Stimulated activated naive CD8-positive, alpha-beta T cell treated with anti-CD3 and anti-CD28 coated beads, Interleukin-15, Interleukin-2, amounts not matched to agents 100 ng/mL and 50 ng/mL, for 24 hours (primary cell): ENCODE measurements around the gene FRMD1.

Source experiments
- H3K27ac Mint-ChIP-seq: one replicate; pipeline ENCODE4 v1.8.0; 2021; ENCODE audit warnings: mild to moderate bottlenecking, mixed read lengths
- H3K27me3 Mint-ChIP-seq: one replicate; pipeline ENCODE4 v1.8.0; 2021; ENCODE audit warnings: mixed read lengths
- H3K36me3 Mint-ChIP-seq: one replicate; pipeline ENCODE4 v1.8.0; 2021; ENCODE audit warnings: low read depth, mixed read lengths
- H3K4me1 Mint-ChIP-seq: one replicate; pipeline ENCODE4 v1.8.0; 2021; ENCODE audit warnings: low read depth, mixed read lengths
- H3K4me3 Mint-ChIP-seq: one replicate; pipeline ENCODE4 v1.8.0; 2021; ENCODE audit warnings: mild to moderate bottlenecking, mixed read lengths
- H3K9me3 Mint-ChIP-seq: one replicate; pipeline ENCODE4 v1.8.0; 2021; ENCODE audit warnings: mixed read lengths

FRMD1 gene

DNA sequence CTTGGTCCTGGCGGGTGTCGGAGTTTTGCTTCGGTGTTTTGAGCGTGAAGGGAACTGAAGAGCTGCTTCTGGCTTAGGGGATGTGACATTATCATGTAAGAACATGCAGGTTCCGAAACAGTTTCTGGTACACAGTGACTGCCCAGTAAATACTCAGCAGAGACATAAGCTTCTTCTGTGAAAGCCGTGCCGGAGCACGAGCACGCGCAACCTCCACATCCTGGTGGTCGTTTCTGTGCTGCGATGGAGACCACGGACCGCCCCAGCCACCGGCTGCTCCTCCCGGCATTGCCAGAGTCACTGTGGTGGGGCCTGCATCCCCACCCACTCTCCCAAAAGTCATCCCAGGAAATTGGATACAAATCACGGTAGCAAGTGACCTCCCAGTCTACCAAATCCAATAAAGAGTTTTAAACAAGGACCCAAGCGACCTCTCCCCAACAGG lies 62.8 kb downstream of the FRMD1 start:
- no peak overlapping the region for H3K4me3 Mint-ChIP-seq
- H3K27me3 Mint-ChIP-seq = peaks cover 3% of the 10 kb centered on the region
- H3K9me3 Mint-ChIP-seq = peaks cover 22% of the 10 kb centered on the region
- no peak overlapping the region for H3K27ac Mint-ChIP-seq
- no peaks in the 10 kb centered on the region for H3K36me3 Mint-ChIP-seq
- H3K4me1 Mint-ChIP-seq = no peaks in the 10 kb centered on the region

- Mint-ChIP-seq H3K27me3 (peaks cover 3% of the 10 kb centered on the region), H3K27ac (no peak overlapping the region), H3K4me3 (no peak overlapping the region), H3K4me1 (no peaks in the 10 kb centered on the region), H3K36me3 (no peaks in the 10 kb centered on the region), H3K9me3 (peaks cover 28% of the 10 kb centered on the region)
These were observed 63.4 kb downstream of the FRMD1 start for GRCh38 chr6:168015482-168016175.

GRCh38 chr6:168015009-168015408 lies 64.0 kb downstream of the FRMD1 start:
- Mint-ChIP-seq H3K27me3 (peaks cover 3% of the 10 kb centered on the region), H3K36me3 (no peaks in the 10 kb centered on the region), H3K4me1 (no peaks in the 10 kb centered on the region), H3K27ac (no peak overlapping the region), H3K9me3 (peaks cover 31% of the 10 kb centered on the region), H3K4me3 (no peak overlapping the region)

- Mint-ChIP-seq H3K9me3 (peaks cover 35% of the 10 kb centered on the region), H3K27ac (no peak overlapping the region)
These were observed 64.6 kb downstream of the FRMD1 start for GRCh38 chr6:168014428-168014827.

GRCh38 chr6:168013250-168013915 lies 65.6 kb downstream of the FRMD1 start:
- Mint-ChIP-seq H3K9me3 (peaks cover 31% of the 10 kb centered on the region), H3K27me3 (peaks cover 3% of the 10 kb centered on the region), H3K4me1 (no peaks in the 10 kb centered on the region), H3K27ac (no peak overlapping the region), H3K36me3 (no peaks in the 10 kb centered on the region), H3K4me3 (no peak overlapping the region)

More at GRCh38 chr6:168014428-168014827, 64.6 kb downstream of the FRMD1 start:
- H3K27me3 Mint-ChIP-seq = peaks cover 3% of the 10 kb centered on the region
- no peaks in the 10 kb centered on the region for H3K36me3 Mint-ChIP-seq
- H3K4me3 Mint-ChIP-seq = no peak overlapping the region
- no peaks in the 10 kb centered on the region for H3K4me1 Mint-ChIP-seq

- H3K36me3 Mint-ChIP-seq = no peaks in the 10 kb centered on the region
- H3K27ac Mint-ChIP-seq = no peak overlapping the region
- no peak overlapping the region for H3K4me3 Mint-ChIP-seq
These were observed 66.4 kb downstream of the FRMD1 start for GRCh38 chr6:168012431-168013249.

DNA sequence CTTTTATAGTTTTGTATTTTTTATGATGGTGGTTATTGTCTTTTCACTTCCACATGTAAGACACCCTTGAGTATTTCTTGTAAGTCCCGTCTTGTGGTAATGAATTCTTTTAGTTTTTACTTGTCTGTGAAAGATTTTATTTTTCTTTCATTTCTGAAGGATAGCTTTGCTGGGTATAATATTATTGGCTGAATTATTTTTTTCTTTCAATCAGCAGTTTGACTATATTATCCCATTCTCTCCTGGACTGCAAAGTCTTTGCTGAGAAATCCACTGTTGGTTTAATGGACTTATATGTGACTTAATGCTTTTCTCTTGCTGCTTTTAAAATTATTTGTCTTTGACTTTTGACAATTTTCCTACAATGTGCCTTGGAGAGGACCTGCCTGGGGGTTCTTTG lies 67.7 kb downstream of the FRMD1 start:
- no peaks in the 10 kb centered on the region for H3K36me3 Mint-ChIP-seq
- no peak overlapping the region for H3K4me3 Mint-ChIP-seq
- H3K9me3 Mint-ChIP-seq = peaks cover 31% of the 10 kb centered on the region
- no peaks in the 10 kb centered on the region for H3K4me1 Mint-ChIP-seq
- no peak overlapping the region for H3K27ac Mint-ChIP-seq
- H3K27me3 Mint-ChIP-seq = peaks cover 3% of the 10 kb centered on the region

More at GRCh38 chr6:168012431-168013249, 66.4 kb downstream of the FRMD1 start:
- H3K9me3 Mint-ChIP-seq = peaks cover 31% of the 10 kb centered on the region
- H3K4me1 Mint-ChIP-seq = no peaks in the 10 kb centered on the region
- H3K27me3 Mint-ChIP-seq = peaks cover 3% of the 10 kb centered on the region

GRCh38 chr6:168009331-168009730 lies 69.7 kb downstream of the FRMD1 start:
- Mint-ChIP-seq H3K27me3 (peaks cover 1% of the 10 kb centered on the region), H3K9me3 (peaks cover 28% of the 10 kb centered on the region), H3K4me1 (no peaks in the 10 kb centered on the region)

DNA sequence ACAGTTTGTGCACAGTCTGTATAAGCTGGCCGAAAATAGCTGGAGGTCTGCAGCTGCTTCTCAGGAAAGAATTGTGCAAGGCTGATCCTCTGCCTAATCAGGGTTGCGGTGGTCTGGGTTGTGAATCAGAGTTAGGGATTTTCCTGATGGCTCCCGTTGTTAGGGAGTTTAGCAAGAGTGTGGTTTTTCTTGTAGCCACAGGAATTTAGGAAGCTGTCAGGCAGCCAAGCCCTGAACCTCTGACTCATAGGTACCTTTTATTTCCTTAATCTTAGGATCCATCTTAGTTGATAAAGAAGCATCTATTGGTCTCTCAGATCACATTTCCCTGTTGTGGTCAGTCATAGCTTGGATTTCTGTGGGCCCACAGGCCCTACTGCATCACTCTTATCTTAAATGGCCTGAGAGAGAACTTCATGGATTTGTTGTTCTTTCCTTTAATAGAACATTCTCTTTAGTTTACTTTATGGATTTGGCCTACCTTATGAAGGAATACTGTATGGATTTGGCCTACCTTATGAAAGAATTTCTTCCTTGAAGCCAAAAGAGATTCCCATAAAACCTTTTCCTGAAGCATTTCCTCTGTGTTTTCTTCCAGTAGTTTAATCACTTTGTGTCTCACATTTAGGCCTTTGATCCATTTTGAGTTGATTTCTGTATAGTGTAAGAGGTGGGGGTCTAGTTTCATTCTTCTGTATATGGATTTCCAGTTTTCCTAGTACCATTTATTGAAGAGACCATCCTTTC lies 71.2 kb downstream of the FRMD1 start:
- no peaks in the 10 kb centered on the region for H3K4me1 Mint-ChIP-seq
- no peaks in the 10 kb centered on the region for H3K27me3 Mint-ChIP-seq
- no peak overlapping the region for H3K4me3 Mint-ChIP-seq
- no peak overlapping the region for H3K27ac Mint-ChIP-seq
- no peaks in the 10 kb centered on the region for H3K36me3 Mint-ChIP-seq
- peaks cover 28% of the 10 kb centered on the region for H3K9me3 Mint-ChIP-seq

More at GRCh38 chr6:168009331-168009730, 69.7 kb downstream of the FRMD1 start:
- Mint-ChIP-seq H3K36me3 (no peaks in the 10 kb centered on the region), H3K4me3 (no peak overlapping the region), H3K27ac (no peak overlapping the region)

GRCh38 chr6:168005796-168006195 lies 73.2 kb downstream of the FRMD1 start:
- Mint-ChIP-seq H3K36me3 (no peaks in the 10 kb centered on the region), H3K4me1 (no peaks in the 10 kb centered on the region), H3K4me3 (no peak overlapping the region), H3K9me3 (peaks cover 15% of the 10 kb centered on the region), H3K27ac (no peak overlapping the region), H3K27me3 (no peaks in the 10 kb centered on the region)

DNA sequence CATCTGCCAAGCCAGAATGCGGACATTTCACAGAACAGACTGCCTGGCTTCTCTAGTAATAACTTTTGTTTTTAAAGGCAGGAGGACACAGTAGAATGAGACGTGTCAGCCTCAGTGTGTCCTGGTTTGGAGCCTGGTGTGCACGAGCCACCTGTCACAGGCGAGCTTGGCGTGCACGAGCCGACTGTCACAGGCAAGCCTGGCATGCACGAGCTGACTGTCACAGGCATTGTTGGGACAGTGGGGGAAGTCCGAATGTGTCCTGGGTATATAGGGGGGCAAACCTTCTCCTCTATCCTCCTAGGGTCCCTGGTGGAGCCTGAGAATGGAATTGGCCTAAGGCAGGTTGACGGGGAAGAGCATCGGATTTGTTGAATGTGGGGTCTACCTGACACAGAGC lies 74.1 kb downstream of the FRMD1 start:
- peaks cover 8% of the 10 kb centered on the region for H3K9me3 Mint-ChIP-seq
- H3K27ac Mint-ChIP-seq = no peak overlapping the region
- H3K27me3 Mint-ChIP-seq = no peaks in the 10 kb centered on the region
- H3K36me3 Mint-ChIP-seq = no peaks in the 10 kb centered on the region
- H3K4me1 Mint-ChIP-seq = no peaks in the 10 kb centered on the region
- H3K4me3 Mint-ChIP-seq = no peak overlapping the region

GRCh38 chr6:168004023-168004422 lies 75.0 kb downstream of the FRMD1 start:
- H3K36me3 Mint-ChIP-seq = no peaks in the 10 kb centered on the region
- peaks cover 3% of the 10 kb centered on the region for H3K9me3 Mint-ChIP-seq
- H3K27ac Mint-ChIP-seq = no peak overlapping the region
- H3K4me1 Mint-ChIP-seq = no peaks in the 10 kb centered on the region
- H3K27me3 Mint-ChIP-seq = no peaks in the 10 kb centered on the region
- no peak overlapping the region for H3K4me3 Mint-ChIP-seq
